WTC11 (cell line): ENCODE results near the gene FADS6. TPM values are rescaled to one million over a fixed set of nuclear protein-coding genes. Genes with fewer than 3 reads are reported as not detected.
A peak's percentile ranks its signal among the peaks of the same experiment; 100 is the strongest.
"Not testable (repeated sequence)": the region's sequence is repeated elsewhere in the genome, so short reads cannot be mapped to it uniquely, and the experiment has no call there.

Experiments used
- ATAC-seq: fragments of 200-7000 bp; cut with Tn5 transposase; 2 replicates; pipeline ENCODE4 v1.10.0; 2021; ENCODE audit warnings: mild to moderate bottlenecking, moderate library complexity
- CTCF ChIA-PET: fragments of 300-600 bp; sonication (Branson Sonifier 250); formaldehyde crosslinking; loops from one replicate; lab custom pipeline; 2021; ENCODE audit warnings: antibody characterized with exemption; lab: Charles Lee
- POLR2A ChIA-PET: fragments of 350-600 bp; sonication (Branson Sonifier 250); formaldehyde crosslinking; loops from one replicate; lab custom pipeline; 2021; ENCODE audit warnings: antibody characterized with exemption; lab: Charles Lee
- DNase-seq: peaks from one replicate; pipeline ENCODE4 v3.0.0; 2021; ENCODE audit warnings: low spot score
- H3K27ac Mint-ChIP-seq: 2 replicates; pipeline ENCODE4 v1.8.0; 2021; ENCODE audit warnings: mixed read lengths
- H3K27me3 Mint-ChIP-seq: 2 replicates; pipeline ENCODE4 v1.8.0; 2021; ENCODE audit warnings: low read depth, mild to moderate bottlenecking, moderate library complexity, mixed read lengths
- H3K36me3 Mint-ChIP-seq: 2 replicates; pipeline ENCODE4 v1.8.0; 2021; ENCODE audit warnings: mixed read lengths
- H3K4me1 Mint-ChIP-seq: 2 replicates; pipeline ENCODE4 v1.8.0; 2022; ENCODE audit warnings: mixed read lengths
- H3K4me3 Mint-ChIP-seq: 2 replicates; pipeline ENCODE4 v1.8.0; 2021; ENCODE audit warnings: mild to moderate bottlenecking, moderate library complexity, mixed read lengths
- H3K9me3 Mint-ChIP-seq: 2 replicates; pipeline ENCODE4 v1.8.0; 2021; ENCODE audit warnings: mixed read lengths
- CBFB ChIP-seq: sonication (generic); formaldehyde crosslinking; IDR thresholded peaks from 2 replicates; pipeline ENCODE4 v1.8.1; 2022; ENCODE audit warnings: mild to moderate bottlenecking, low read depth, missing genetic modification reagents
- ERG ChIP-seq: fragments of 250-450 bp; sonication (Bioruptor Pico); IDR thresholded peaks from 2 replicates; pipeline ENCODE4 v1.8.0; 2021; ENCODE audit warnings: mild to moderate bottlenecking
- HMGA2 ChIP-seq: fragments of 250-450 bp; sonication (Bioruptor Pico); IDR thresholded peaks from 2 replicates; pipeline ENCODE4 v1.4.0; 2021; ENCODE audit warnings: mild to moderate bottlenecking, moderate library complexity
- IRF1 ChIP-seq: sonication (generic); formaldehyde crosslinking; IDR thresholded peaks from 2 replicates; pipeline ENCODE4 v1.8.0; 2023; ENCODE audit warnings: missing genetic modification reagents
- JAZF1 ChIP-seq: fragments of 250-450 bp; sonication (Bioruptor Pico); IDR thresholded peaks from 2 replicates; pipeline ENCODE4 v1.9.0; 2021; ENCODE audit warnings: moderate library complexity, mild to moderate bottlenecking, inconsistent platforms
- MAX ChIP-seq: sonication (generic); formaldehyde crosslinking; IDR thresholded peaks from 2 replicates; pipeline ENCODE4 v1.8.0; 2022; ENCODE audit warnings: mild to moderate bottlenecking, missing genetic modification reagents
- MLX ChIP-seq: sonication (generic); formaldehyde crosslinking; IDR thresholded peaks from 2 replicates; pipeline ENCODE4 v1.8.1; 2023; ENCODE audit warnings: mild to moderate bottlenecking, missing genetic modification reagents, moderate library complexity
- MYBL2 ChIP-seq: sonication (generic); formaldehyde crosslinking; IDR thresholded peaks from 2 replicates; pipeline ENCODE4 v1.8.1; 2023; ENCODE audit warnings: mild to moderate bottlenecking, moderate library complexity, missing genetic modification reagents
- NFE2L1 ChIP-seq: sonication (generic); formaldehyde crosslinking; IDR thresholded peaks from 2 replicates; pipeline ENCODE4 v1.8.1; 2023; ENCODE audit warnings: missing genetic modification reagents
- NFYB ChIP-seq: sonication (generic); formaldehyde crosslinking; conservative IDR thresholded peaks from 2 replicates; pipeline ENCODE4 v1.8.0; 2022; ENCODE audit warnings: low read depth, missing genetic modification reagents
- OVOL2 ChIP-seq: fragments of 250-450 bp; sonication (Bioruptor Pico); IDR thresholded peaks from 2 replicates; pipeline ENCODE4 v1.9.0; 2021; ENCODE audit warnings: mild to moderate bottlenecking, borderline replicate concordance
- PRRX2 ChIP-seq: fragments of 250-450 bp; sonication (Bioruptor Pico); IDR thresholded peaks from 2 replicates; pipeline ENCODE4 v1.8.0; 2021; ENCODE audit warnings: mild to moderate bottlenecking
- RELA ChIP-seq: sonication (generic); formaldehyde crosslinking; IDR thresholded peaks from 2 replicates; pipeline ENCODE4 v1.8.1; 2022; ENCODE audit warnings: missing genetic modification reagents, mild to moderate bottlenecking, borderline replicate concordance
- RORB ChIP-seq: fragments of 250-450 bp; sonication (Bioruptor Pico); IDR thresholded peaks from 2 replicates; pipeline ENCODE4 v1.9.0; 2021; ENCODE audit warnings: mild to moderate bottlenecking
- SMAD4 ChIP-seq: sonication (generic); formaldehyde crosslinking; IDR thresholded peaks from 2 replicates; pipeline ENCODE4 v1.8.0; 2022; ENCODE audit warnings: mild to moderate bottlenecking, missing genetic modification reagents
- ZMAT4 ChIP-seq: fragments of 250-450 bp; sonication (Bioruptor Pico); IDR thresholded peaks from 2 replicates; pipeline ENCODE4 v1.9.0; 2021; ENCODE audit warnings: mild to moderate bottlenecking
- ZNF425 ChIP-seq: fragments of 250-450 bp; sonication (Bioruptor Pico); conservative IDR thresholded peaks from 2 replicates; pipeline ENCODE4 v1.9.0; 2021; ENCODE audit warnings: mild to moderate bottlenecking
- total RNA-seq: library from RNA; stranded (reverse); gene quantifications from 3 replicates; pipeline ENCODE4 v1.2.3, GENCODE V29; 2021

FADS6 gene
- total RNA-seq, 1 experiment from 2014 or later, result 1.2 TPM

- TF ChIP-seq PRRX2 (CRISPR knock-in tag) (no peak), MAX (CRISPR knock-in tag) (no peak), ZMAT4 (CRISPR knock-in tag) (no peak), IRF1 (CRISPR knock-in tag) (no peak), JAZF1 (CRISPR knock-in tag) (no peak), ZNF425 (CRISPR knock-in tag) (no peak), OVOL2 (no peak), SMAD4 (CRISPR knock-in tag) (no peak), RORB (CRISPR knock-in tag) (no peak), ERG (no peak)
Measured at GRCh38 chr17:74907012-74907411, 13.6 kb upstream of the FADS6 start (continued).

GRCh38 chr17:74906214-74906793 is 12.9 kb upstream of the FADS6 start:
- H3K36me3 Mint-ChIP-seq, H3K9me3 Mint-ChIP-seq, DNase-seq, H3K4me3 Mint-ChIP-seq, H3K27ac Mint-ChIP-seq, ATAC-seq: not testable (repeated sequence)
- Mint-ChIP-seq H3K27me3 (peaks cover 20% of the 10 kb centered on the region), H3K4me1 (peaks cover 36% of the 10 kb centered on the region)
- CTCF ChIA-PET, result interaction anchor here (0.9 to 1.6 kb wide), 6 partner anchors 19 to 54 kb away, joined by 3 to 9 read pairs (median 4); partner anchors contain the start of gene FDXR
- POLR2A ChIA-PET, result interaction anchor here (0.7 to 1.5 kb wide), 3 partner anchors 18 to 36 kb away, joined by 3 read pairs; partner anchors contain the start of gene FDXR
- peak; percentile 70 for TF ChIP-seq NFYB

- ATAC-seq (no peak), DNase-seq (no peak)
- peaks cover 20% of the 10 kb centered on the region for H3K27me3 Mint-ChIP-seq
- H3K36me3 Mint-ChIP-seq, result 0 out of 2 replicates have a peak, but pooled peaks cover 3% of the 10 kb centered on the region
- ChIA-PET POLR2A (interaction anchor here (0.7 kb wide), 1 partner anchor 18 kb away, joined by 5 read pairs; the partner anchor contains the start of gene USH1G), CTCF (no interaction called here)
- no peak overlapping the region for H3K27ac Mint-ChIP-seq
- H3K9me3 Mint-ChIP-seq, result peaks cover 5% of the 10 kb centered on the region
- TF ChIP-seq PRRX2 (CRISPR knock-in tag) (no peak), RELA (CRISPR knock-in tag) (no peak), CBFB (no peak), MLX (CRISPR knock-in tag) (no peak), ZNF425 (CRISPR knock-in tag) (no peak), HMGA2 (CRISPR knock-in tag) (no peak), NFE2L1 (CRISPR knock-in tag) (no peak), MYBL2 (CRISPR knock-in tag) (no peak), ERG (no peak)
- H3K4me3 Mint-ChIP-seq, result no peak overlapping the region
- H3K4me1 Mint-ChIP-seq, result peaks cover 24% of the 10 kb centered on the region
Measured at GRCh38 chr17:74904687-74905409, 11.4 kb upstream of the FADS6 start.
